K562 (cell line): ENCODE results near the gene GPAT3. TPM values are rescaled to one million over a fixed set of nuclear protein-coding genes. Genes with fewer than 3 reads are reported as not detected.

Source experiments
- ATAC-seq: fragments of 200-7000 bp; cut with Tn5 transposase; 3 replicates; pipeline ENCODE4 v1.9.1; 2020; ENCODE audit warnings: moderate library complexity
- BruUV-seq: library from RNA; stranded (reverse); fragments of 400-500 nt; replicated peaks from 2 replicates; lab custom pipeline; 2021; lab: Mats Ljungman, UMichigan
- CTCF ChIA-PET: fragments of 300-600 bp; formaldehyde crosslinking; extraction: SDS; loops from one replicate; lab custom pipeline; 2021; ENCODE audit warnings: low intra/inter-chr PET ratio; lab: Yijun Ruan, JAX
- POLR2A ChIA-PET: fragments of 300-600, 350-650 bp; sonication (Branson Sonifier 250); formaldehyde crosslinking; extraction: SDS; loops from one replicate; lab custom pipeline; 2021; ENCODE audit warnings: antibody characterized with exemption, inconsistent platforms; lab: Yijun Ruan, JAX
- DNase-seq, 4 experiments: peaks; one replicate each; pipeline versions ENCODE4 v3.0.0 to v3.0.0-alpha.2; 2011 to 2018; ENCODE audit warnings: low spot score in 3 of 4, mixed read lengths in 3 of 4; ENCODE audit errors: extremely low read depth in 1 of 4
- FAIRE-seq: peaks from 2 replicates; lab custom pipeline; 2011; peaks lifted over from hg19 to GRCh38; lab: Jason Lieb, UNC
- H2AFZ ChIP-seq: 2 replicates; pipeline ENCODE4 v1.6.0; 2011; ENCODE audit warnings: low read depth, low read length, control low read depth, inconsistent platforms
- H3K27ac ChIP-seq: fragments of 200-600 bp; 3 replicates; pipeline ENCODE4 v1.8.0; 2011; ENCODE audit warnings: low read depth, mild to moderate bottlenecking, control low read depth, inconsistent platforms, low read length, moderate library complexity, mixed read lengths; ENCODE audit errors: extremely low read depth
- H3K27me3 ChIP-seq, 2 experiments: fragments of 300-600 bp in 1 of 2; 2 replicates in 1 of 2; 3 replicates in 1 of 2; pipeline versions ENCODE4 v1.6.0 to v1.8.0; 2011; ENCODE audit warnings: inconsistent platforms in 2 of 2, low read length in 2 of 2, mild to moderate bottlenecking in 1 of 2, mixed read lengths in 1 of 2, moderate library complexity in 1 of 2; ENCODE audit not compliant: control insufficient read depth in 2 of 2, insufficient read depth in 2 of 2
- H3K36me3 ChIP-seq: fragments of 300-600 bp; 3 replicates; pipeline ENCODE4 v1.8.0; 2011; ENCODE audit warnings: mild to moderate bottlenecking, low read length, inconsistent platforms; ENCODE audit not compliant: control insufficient read depth, insufficient read depth
- H3K4me1 ChIP-seq, 2 experiments: fragments of 200-600 bp in 1 of 2; replicated peaks in 1 of 2; 2 replicates in 1 of 2; 3 replicates in 1 of 2; pipeline versions ENCODE4 v1.5.1 to v1.8.0; 2011; ENCODE audit warnings: inconsistent platforms in 2 of 2, low read length in 2 of 2, mild to moderate bottlenecking in 1 of 2, mixed read lengths in 1 of 2, moderate library complexity in 1 of 2; ENCODE audit not compliant: control insufficient read depth in 2 of 2, insufficient read depth in 2 of 2
- H3K4me2 ChIP-seq: 2 replicates; pipeline ENCODE4 v1.6.1; 2011; ENCODE audit warnings: low read length, control low read depth, inconsistent platforms, mixed read lengths; ENCODE audit not compliant: insufficient read depth
- H3K4me3 ChIP-seq: fragments of 200-600 bp; sonication (generic), shearing (Covaris generic); 2 replicates; pipeline ENCODE4 v1.5.1; 2016; ENCODE audit warnings: control low read depth, inconsistent platforms
- H3K79me2 ChIP-seq: fragments of 200-600 bp; 3 replicates; pipeline ENCODE4 v1.8.0; 2011; ENCODE audit warnings: low read length, inconsistent platforms; ENCODE audit not compliant: control insufficient read depth, insufficient read depth
- H3K9ac ChIP-seq, 2 experiments: 2 replicates each; pipeline versions ENCODE4 v1.6.0 to v1.6.1; 2011; ENCODE audit warnings: low read depth in 2 of 2, low read length in 2 of 2, control low read depth in 1 of 2, inconsistent platforms in 1 of 2, mild to moderate bottlenecking in 1 of 2, mixed read lengths in 1 of 2; ENCODE audit not compliant: insufficient read depth in 1 of 2
- H3K9me1 ChIP-seq: one replicate; pipeline ENCODE4 v1.6.0; 2011; ENCODE audit warnings: inconsistent platforms, mild to moderate bottlenecking, low read length, moderate library complexity; ENCODE audit not compliant: control insufficient read depth, insufficient read depth
- H3K9me3 ChIP-seq: replicated peaks from 2 replicates; pipeline ENCODE4 v1.5.1; 2011; ENCODE audit warnings: low read depth, low read length, inconsistent platforms; ENCODE audit not compliant: control insufficient read depth, insufficient read depth
- H4K20me1 ChIP-seq: replicated peaks from 2 replicates; pipeline ENCODE4 v1.6.1; 2011; ENCODE audit warnings: low read length, inconsistent platforms, mixed read lengths; ENCODE audit not compliant: control insufficient read depth, insufficient read depth
- ADNP ChIP-seq: fragments of 200-800 bp; sonication (Bioruptor generic); IDR thresholded peaks from 2 replicates; pipeline ENCODE4 v1.6.1; 2016; ENCODE audit warnings: missing genetic modification characterization, missing compliant biosample characterization
- CBFA2T2 ChIP-seq: fragments of 450-650 bp; conservative IDR thresholded peaks from 2 replicates; pipeline ENCODE4 v1.6.1; 2017; ENCODE audit warnings: mild to moderate bottlenecking
- CTCFL ChIP-seq: IDR thresholded peaks from 2 replicates; pipeline ENCODE4 v1.6.1; 2011; ENCODE audit warnings: borderline replicate concordance, low read depth, mild to moderate bottlenecking, moderate library complexity, low read length; ENCODE audit not compliant: insufficient read depth, poor library complexity, severe bottlenecking
- EP300 ChIP-seq: IDR thresholded peaks from 2 replicates; pipeline ENCODE4 v1.6.1; 2012; ENCODE audit warnings: low read length, improper control_type of control experiment
- FOS ChIP-seq: IDR thresholded peaks from 3 replicates; pipeline ENCODE4 v1.6.1; 2011; ENCODE audit not compliant: insufficient read length; ENCODE audit errors: extremely low read depth
- FOXM1 ChIP-seq, 2 experiments: fragments of 450-650 bp in 1 of 2; sonication (generic) in 1 of 2; formaldehyde crosslinking in 1 of 2; IDR thresholded peaks; 2 replicates each; pipeline versions ENCODE4 v1.6.1 to v1.9.0; 2017 to 2022; ENCODE audit warnings: low read depth in 2 of 2, mild to moderate bottlenecking in 2 of 2, missing genetic modification reagents in 1 of 2, moderate library complexity in 1 of 2
- HMGXB4 ChIP-seq: sonication (generic); formaldehyde crosslinking; IDR thresholded peaks from 2 replicates; pipeline ENCODE4 v1.8.1; 2023; ENCODE audit warnings: mild to moderate bottlenecking, missing genetic modification reagents
- MEF2D ChIP-seq: conservative IDR thresholded peaks from 2 replicates; pipeline ENCODE4 v1.6.1; 2016; ENCODE audit warnings: low read depth, missing genetic modification characterization, missing compliant biosample characterization
- MEIS2 ChIP-seq: fragments of 450-650 bp; IDR thresholded peaks from 2 replicates; pipeline ENCODE4 v1.6.1; 2014; ENCODE audit warnings: mild to moderate bottlenecking; ENCODE audit not compliant: partially characterized antibody
- NR2F6 ChIP-seq: fragments of 450-650 bp; formaldehyde crosslinking; IDR thresholded peaks from 2 replicates; pipeline ENCODE4 v1.4.0; 2020; ENCODE audit warnings: mild to moderate bottlenecking
- RBFOX2 ChIP-seq: fragments of 200-400 bp; formaldehyde crosslinking; IDR thresholded peaks from 2 replicates; pipeline ENCODE4 v1.6.1; 2017; ENCODE audit warnings: low read depth, mild to moderate bottlenecking, low read length, moderate library complexity
- RNF2 ChIP-seq: sonication (generic); IDR thresholded peaks from 2 replicates; pipeline ENCODE4 v1.6.1; 2016
- SRSF7 ChIP-seq: fragments of 200-400 bp; formaldehyde crosslinking; optimal IDR thresholded peaks from 2 replicates; pipeline ENCODE3; 2017; ENCODE audit warnings: mild to moderate bottlenecking, low read depth, low read length
- ZBTB33 ChIP-seq: sonication (generic); formaldehyde crosslinking; IDR thresholded peaks from 2 replicates; pipeline ENCODE4 v1.8.1; 2023; ENCODE audit warnings: mild to moderate bottlenecking, missing genetic modification reagents
- ZFX ChIP-seq: sonication (generic); formaldehyde crosslinking; IDR thresholded peaks from 2 replicates; pipeline ENCODE4 v1.8.0; 2022; ENCODE audit warnings: mild to moderate bottlenecking, missing genetic modification reagents, moderate library complexity
- ZKSCAN1 ChIP-seq: fragments of 150-350 bp; IDR thresholded peaks from 2 replicates; pipeline ENCODE4 v1.6.1; 2016; ENCODE audit warnings: low read depth, low read length
- WGBS: fragments of 100-300 bp; shearing (Covaris generic); methylation state at CpG from one replicate; pipeline ENCODE4 v1.1.6; 2016; ENCODE audit warnings: low coverage, mixed read lengths; ENCODE audit not compliant: insufficient coverage; ENCODE audit errors: missing lambda C conversion rate; 5-methylcytosine and 5-hydroxymethylcytosine counted together
- in situ Hi-C: fragments of 300-500 bp; cut with MboI; formaldehyde crosslinking; loops from 4 replicates; pipeline ENCODE4 v1.15.0; 2018; ENCODE audit warnings: inconsistent platforms, mixed read lengths
- intact Hi-C: fragments of 100-400 bp; cut with micrococcal nuclease; formaldehyde crosslinking; loops from 2 replicates; pipeline ENCODE4 v1.14.2; 2022
- polyA plus RNA-seq, 8 experiments: library from polyadenylated mRNA; depleted of rRNA in 4 of 8; stranded (reverse) in 5 of 8; unstranded in 3 of 8; fragments of >200 nt; fragmentation: Nextera tagmentation in 2 of 8; fragmentation: Illumina TruSeq in 1 of 8; extraction: Ambion mirVana in 2 of 8; extraction: Trizol in 1 of 8; gene quantifications; 2 replicates each; pipeline versions ENCODE4 v1.2.1 to v1.2.3, GENCODE V29; 2011 to 2014; ENCODE audit warnings: inconsistent platforms in 1 of 8, missing spikeins in 1 of 8
- total RNA-seq, 7 experiments: library from RNA; depleted of rRNA in 6 of 7; stranded (reverse); fragments of >200 nt in 6 of 7; fragmentation: Illumina TruSeq in 2 of 7; extraction: Trizol in 2 of 7; gene quantifications; 2 replicates each; pipeline versions ENCODE4 v1.2.1 to v1.2.3, GENCODE V29; 2011 to 2021; ENCODE audit warnings: low replicate concordance in 1 of 7

GPAT3 gene
- total and polyA plus RNA-seq, 9 of the 15 experiments (the other 6 are each of a cell fraction or from before 2014, with no cell fraction given) = 4.1 to 16.1 (median 13.1) TPM

GRCh38 chr4:83542225-83542624, 6.3 kb downstream of the GPAT3 start:
- Histone ChIP-seq H3K4me3 (no peak overlapping the region), H3K9me3 (no peaks in the 10 kb centered on the region), H3K27ac (no peak overlapping the region), H3K36me3 (no peaks in the 10 kb centered on the region), H2AFZ (no peak overlapping the region), H4K20me1 (no peaks in the 10 kb centered on the region), H3K4me2 (no peak overlapping the region), H3K9ac (no peak overlapping the region), H3K27me3 (no peaks in the 10 kb centered on the region), H3K4me1 (peaks cover 3 to 14% of the 10 kb centered on the region in 2 experiments; a peak in 4 of 5 replicates), H3K79me2 (no peaks in the 10 kb centered on the region), H3K9me1 (no peaks in the 10 kb centered on the region)
- DNase-seq (peak in 1 of 4 experiments; percentile 27), ATAC-seq (no peak; the same call in 2 of the 3 replicates), FAIRE-seq (no peak)
- ChIA-PET CTCF (no interaction called here), POLR2A (interaction anchor here (0.6 to 1.9 kb wide), 3 partner anchors 10 to 46 kb away, joined by 3 to 5 read pairs (median 3); no protein-coding TSS in a partner anchor)
- no TSS peak for BruUV-seq
- in situ Hi-C loops (no loop called here), intact Hi-C loops (no loop called here)
- WGBS = 6% methylated on average over 5 of the region's 5 CpGs
- no peak for TF ChIP-seq ZBTB33 (CRISPR knock-in tag)
- TF ChIP-seq MEIS2 = peak; percentile 92
- TF ChIP-seq ZKSCAN1 = no peak
- no peak for TF ChIP-seq HMGXB4 (CRISPR knock-in tag)
- TF ChIP-seq NR2F6 (CRISPR knock-in tag) = no peak
- no peak for TF ChIP-seq RNF2
- TF ChIP-seq ADNP = peak; percentile 45; the same call in 1 of the 2 replicates
- peak; percentile 36; the same call in 1 of the 2 replicates for TF ChIP-seq EP300
- TF ChIP-seq SRSF7 = no peak
- TF ChIP-seq RBFOX2 = no peak
- no peak for TF ChIP-seq FOXM1 (IDR thresholded peaks at IDR 0.05; ENCODE audit: low read depth)
- TF ChIP-seq FOXM1 (CRISPR knock-in tag; IDR thresholded peaks at IDR 0.05; ENCODE audit: low read depth) = no peak
- TF ChIP-seq MEF2D (tag) = peak; percentile 93
- no peak for TF ChIP-seq CTCFL
- TF ChIP-seq CBFA2T2 = 0 out of 2 replicates have a peak, but pooled peaks have one; percentile 15
- TF ChIP-seq FOS = no peak
- TF ChIP-seq ZFX (CRISPR knock-in tag) = peak; percentile 23; the same call in 1 of the 2 replicates
